GM10266 (cell line): ENCODE measurements around the gene ZACN.

Experiments
- DNase-seq: peaks from one replicate; pipeline ENCODE4 v3.0.0; 2012; ENCODE audit errors: extremely low spot score
- CTCF ChIP-seq: IDR thresholded peaks from 2 replicates; pipeline ENCODE4 v1.5.1; 2012; ENCODE audit warnings: mild to moderate bottlenecking, low read depth; ENCODE audit not compliant: control insufficient read depth, insufficient read depth; ENCODE audit errors: missing control alignments

ZACN gene

GRCh38 chr17:76086384-76086783 is 7.4 kb downstream of the ZACN start:
- no peak for DNase-seq
- no peak for TF ChIP-seq CTCF

- TF ChIP-seq CTCF = no peak
- DNase-seq = no peak
Measured at GRCh38 chr17:76087531-76087930, 8.5 kb downstream of the ZACN start.

- DNase-seq = no peak
- no peak for TF ChIP-seq CTCF
Measured at GRCh38 chr17:76088041-76088867, 9.3 kb downstream of the ZACN start.

- no peak for TF ChIP-seq CTCF
Measured at GRCh38 chr17:76088868-76089576, 10.0 kb downstream of the ZACN start.

GRCh38 chr17:76089680-76090516 is 10.9 kb downstream of the ZACN start:
- no peak for TF ChIP-seq CTCF
- no peak for DNase-seq

More at GRCh38 chr17:76088868-76089576, 10.0 kb downstream of the ZACN start:
- DNase-seq = no peak

- DNase-seq = no peak
- no peak for TF ChIP-seq CTCF
Measured at GRCh38 chr17:76090517-76091129, 11.6 kb downstream of the ZACN start.
